Measurements from ENCODE around the gene KIF11. TPM values are rescaled to one million over a fixed set of nuclear protein-coding genes. Genes with fewer than 3 reads are reported as not detected.
A peak's percentile ranks its signal among the peaks of the same experiment; 100 is the strongest.

KIF11 gene
- total RNA-seq, 1 donor, result 4.0 TPM

DNA sequence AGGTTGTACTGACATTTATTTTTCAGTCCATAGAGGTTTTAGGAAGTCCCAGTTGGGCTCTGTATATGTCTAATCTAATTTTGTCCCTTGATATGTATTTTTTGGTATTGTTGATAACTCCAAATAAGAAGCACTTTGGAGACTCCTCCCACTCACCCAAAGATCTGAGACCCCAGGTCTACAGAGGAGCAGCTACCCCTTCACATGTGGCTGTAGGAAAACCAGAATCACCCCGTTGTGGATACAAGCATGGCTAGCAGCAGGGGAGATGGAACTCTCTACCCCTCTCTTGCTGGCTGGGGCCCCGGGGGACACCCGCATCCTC, 106.2 kb downstream of the KIF11 start:
- H4K20me1 ChIP-seq (ENCODE audit: insufficient read depth, low read length), result no peaks in the 10 kb centered on the region
- peak overlapping the region; percentile 69 for H3K4me3 ChIP-seq (ENCODE audit: insufficient read depth, low read length)
- no peaks in the 10 kb centered on the region for H3K27me3 ChIP-seq (ENCODE audit: insufficient read depth, low read length)
- no peaks in the 10 kb centered on the region for H3K79me2 ChIP-seq (ENCODE audit: insufficient read depth, low read length)
- peak overlapping the region; percentile 85 for H2AFZ ChIP-seq (ENCODE audit: low read length)
- TF ChIP-seq, protein P1, sequence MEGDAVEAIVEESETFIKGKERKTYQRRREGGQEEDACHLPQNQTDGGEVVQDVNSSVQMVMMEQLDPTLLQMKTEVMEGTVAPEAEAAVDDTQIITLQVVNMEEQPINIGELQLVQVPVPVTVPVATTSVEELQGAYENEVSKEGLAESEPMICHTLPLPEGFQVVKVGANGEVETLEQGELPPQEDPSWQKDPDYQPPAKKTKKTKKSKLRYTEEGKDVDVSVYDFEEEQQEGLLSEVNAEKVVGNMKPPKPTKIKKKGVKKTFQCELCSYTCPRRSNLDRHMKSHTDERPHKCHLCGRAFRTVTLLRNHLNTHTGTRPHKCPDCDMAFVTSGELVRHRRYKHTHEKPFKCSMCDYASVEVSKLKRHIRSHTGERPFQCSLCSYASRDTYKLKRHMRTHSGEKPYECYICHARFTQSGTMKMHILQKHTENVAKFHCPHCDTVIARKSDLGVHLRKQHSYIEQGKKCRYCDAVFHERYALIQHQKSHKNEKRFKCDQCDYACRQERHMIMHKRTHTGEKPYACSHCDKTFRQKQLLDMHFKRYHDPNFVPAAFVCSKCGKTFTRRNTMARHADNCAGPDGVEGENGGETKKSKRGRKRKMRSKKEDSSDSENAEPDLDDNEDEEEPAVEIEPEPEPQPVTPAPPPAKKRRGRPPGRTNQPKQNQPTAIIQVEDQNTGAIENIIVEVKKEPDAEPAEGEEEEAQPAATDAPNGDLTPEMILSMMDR (IDR thresholded peaks at IDR 0.05; ENCODE audit: extremely low read depth, low read depth, low read length), result no peak
- H3K9me3 ChIP-seq (ENCODE audit: low read depth, low read length), result no peaks in the 10 kb centered on the region
- H3K4me2 ChIP-seq (ENCODE audit: insufficient read depth, low read length), result peak overlapping the region; percentile 81
- DNase-seq (ENCODE audit: insufficient read length, low spot score, missing footprints), result peak; percentile 82
- peaks cover 6% of the 10 kb centered on the region for H3K4me1 ChIP-seq (ENCODE audit: insufficient read depth, low read length)
- H3K27ac ChIP-seq (ENCODE audit: low read depth, low read length), result no peak overlapping the region
- no peaks in the 10 kb centered on the region for H3K36me3 ChIP-seq (ENCODE audit: insufficient read depth, low read length)

DNA sequence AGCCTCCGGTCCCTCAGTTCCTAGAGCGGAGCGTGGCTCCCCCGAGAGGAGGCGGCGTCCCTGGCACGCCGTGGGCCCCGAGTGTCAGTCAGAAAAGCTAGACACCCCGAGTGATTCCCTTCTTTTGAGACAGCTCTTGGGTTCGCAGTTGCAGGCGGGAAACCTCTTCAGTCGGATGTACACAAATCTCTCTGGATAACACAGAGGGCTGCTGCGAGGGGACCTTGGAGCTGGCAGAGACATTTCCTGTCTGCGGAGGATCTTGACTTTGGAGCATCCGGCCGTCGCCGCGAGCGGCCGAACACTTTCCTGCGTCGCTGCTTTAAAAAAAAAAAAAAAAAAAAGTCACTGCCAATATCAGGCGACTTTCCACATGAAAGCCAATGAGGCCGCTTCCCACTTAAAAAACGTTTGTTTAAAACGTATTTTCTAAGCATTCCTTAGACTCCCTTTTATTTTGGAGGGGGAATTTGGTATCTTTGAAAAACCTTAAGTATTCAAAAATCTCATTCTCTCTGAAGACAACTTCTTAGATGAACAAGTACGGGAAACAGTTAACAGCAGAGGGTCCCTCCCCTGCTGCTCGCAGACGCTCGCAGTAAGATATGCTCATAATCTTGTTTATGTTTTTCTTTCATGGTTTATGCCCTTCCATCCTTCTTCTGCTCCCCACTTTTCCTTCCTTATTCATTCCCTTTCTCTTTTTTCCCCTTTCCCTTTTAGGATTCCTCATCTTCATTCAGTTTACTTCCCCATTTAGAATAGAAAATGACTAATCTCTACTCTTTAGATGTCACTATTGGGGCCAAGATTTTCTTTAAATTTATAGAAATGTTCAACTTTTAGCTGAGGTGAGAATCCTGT, 106.8 kb downstream of the KIF11 start:
- peak overlapping the region; percentile 69 for H3K4me3 ChIP-seq (ENCODE audit: insufficient read depth, low read length)
- H3K4me1 ChIP-seq (ENCODE audit: insufficient read depth, low read length), result peaks cover 6% of the 10 kb centered on the region
- no peaks in the 10 kb centered on the region for H4K20me1 ChIP-seq (ENCODE audit: insufficient read depth, low read length)
- H3K79me2 ChIP-seq (ENCODE audit: insufficient read depth, low read length), result no peaks in the 10 kb centered on the region
- peak overlapping the region; percentile 85 for H2AFZ ChIP-seq (ENCODE audit: low read length)
- no peak overlapping the region for H3K27ac ChIP-seq (ENCODE audit: low read depth, low read length)
- DNase-seq (ENCODE audit: insufficient read length, low spot score, missing footprints), result peak; percentile 86
- TF ChIP-seq, protein P1 (IDR thresholded peaks at IDR 0.05; ENCODE audit: extremely low read depth, low read depth, low read length), result no peak
- H3K36me3 ChIP-seq (ENCODE audit: insufficient read depth, low read length), result no peaks in the 10 kb centered on the region
- no peaks in the 10 kb centered on the region for H3K27me3 ChIP-seq (ENCODE audit: insufficient read depth, low read length)
- H3K4me2 ChIP-seq (ENCODE audit: insufficient read depth, low read length), result peak overlapping the region; percentile 81
- no peaks in the 10 kb centered on the region for H3K9me3 ChIP-seq (ENCODE audit: low read depth, low read length)

- H3K9me3 ChIP-seq (ENCODE audit: low read depth, low read length), result no peaks in the 10 kb centered on the region
- no peak overlapping the region for H3K27ac ChIP-seq (ENCODE audit: low read depth, low read length)
- H2AFZ ChIP-seq (ENCODE audit: low read length), result peak overlapping the region; percentile 80
- peaks cover 6% of the 10 kb centered on the region for H3K27me3 ChIP-seq (ENCODE audit: insufficient read depth, low read length)
- peak overlapping the region; percentile 23 for H3K4me3 ChIP-seq (ENCODE audit: insufficient read depth, low read length)
- H3K4me1 ChIP-seq (ENCODE audit: insufficient read depth, low read length), result peaks cover 6% of the 10 kb centered on the region
- no peaks in the 10 kb centered on the region for H3K36me3 ChIP-seq (ENCODE audit: insufficient read depth, low read length)
- no peaks in the 10 kb centered on the region for H4K20me1 ChIP-seq (ENCODE audit: insufficient read depth, low read length)
- H3K4me2 ChIP-seq (ENCODE audit: insufficient read depth, low read length), result no peak overlapping the region
- DNase-seq (ENCODE audit: insufficient read length, low spot score, missing footprints), result no peak
- no peaks in the 10 kb centered on the region for H3K79me2 ChIP-seq (ENCODE audit: insufficient read depth, low read length)
- TF ChIP-seq, protein P1 (IDR thresholded peaks at IDR 0.05; ENCODE audit: extremely low read depth, low read depth, low read length), result no peak
Measured at GRCh38 chr10:92702301-92702916, 109.5 kb downstream of the KIF11 start.

Small RNAs within 50 kb of the gene (small RNA-seq; reads per million reads assigned to genes)
- not detected for gene RN7SL644P

Other genes starting within 250 kb of the KIF11 start
- gene IDE, start 19.0 kb upstream of the KIF11 start, total RNA-seq, result 36.9 and 42.4 TPM in 2 replicates
- gene HHEX, start 96.8 kb downstream of the KIF11 start, total RNA-seq, result 0.36 and 0.59 TPM in 2 replicates

Measured in osteoblast (primary cell).